GM18870 (cell line): Measurements from ENCODE around the gene TENM3.
"Not testable (repeated sequence)": the region's sequence is repeated elsewhere in the genome, so short reads cannot be mapped to it uniquely, and the experiment has no call there.

ENCODE experiments used
- ATAC-seq: cut with Tn5 transposase; IDR thresholded peaks from one replicate; pipeline ENCODE4 v1.9.1; 2021; ENCODE audit warnings: moderate library complexity; ENCODE audit not compliant: unreplicated experiment

Gene TENM3

GRCh38 chr4:182801636-182802035 lies 558.4 kb downstream of the TENM3 start:
- no peak for ATAC-seq

GRCh38 chr4:182802621-182803020 lies 559.4 kb downstream of the TENM3 start:
- no peak for ATAC-seq

- ATAC-seq, result no peak
These were observed 560.0 kb downstream of the TENM3 start for GRCh38 chr4:182803235-182803634.

GRCh38 chr4:182804131-182804530 lies 560.9 kb downstream of the TENM3 start:
- ATAC-seq, result no peak

- no peak for ATAC-seq
These were observed 562.1 kb downstream of the TENM3 start for GRCh38 chr4:182805321-182805720.

GRCh38 chr4:182805750-182806149 lies 562.5 kb downstream of the TENM3 start:
- no peak for ATAC-seq

GRCh38 chr4:182806259-182807252 lies 563.4 kb downstream of the TENM3 start:
- peak; percentile 57 for ATAC-seq

- no peak for ATAC-seq
These were observed 564.1 kb downstream of the TENM3 start for GRCh38 chr4:182807346-182807745.

GRCh38 chr4:182807767-182808548 lies 564.8 kb downstream of the TENM3 start:
- no peak for ATAC-seq

GRCh38 chr4:182808673-182809416 lies 565.6 kb downstream of the TENM3 start:
- ATAC-seq, result peak; percentile 91

- peak; percentile 30 for ATAC-seq
These were observed 566.4 kb downstream of the TENM3 start for GRCh38 chr4:182809417-182810102.

GRCh38 chr4:182810103-182810615 lies 567.0 kb downstream of the TENM3 start:
- ATAC-seq, result no peak

- ATAC-seq, result no peak
These were observed 569.7 kb downstream of the TENM3 start for GRCh38 chr4:182812916-182813315.

- not testable (repeated sequence) for ATAC-seq
These were observed 570.9 kb downstream of the TENM3 start for GRCh38 chr4:182814065-182814464.

- no peak for ATAC-seq
These were observed 575.9 kb downstream of the TENM3 start for GRCh38 chr4:182818926-182819730.

GRCh38 chr4:182819751-182820150 lies 576.5 kb downstream of the TENM3 start:
- ATAC-seq, result no peak

GRCh38 chr4:182822554-182822953 lies 579.4 kb downstream of the TENM3 start:
- ATAC-seq, result no peak

GRCh38 chr4:182823576-182823975 lies 580.4 kb downstream of the TENM3 start:
- peak; percentile 82 for ATAC-seq

GRCh38 chr4:182825003-182825402 lies 581.8 kb downstream of the TENM3 start:
- ATAC-seq, result no peak
